LNCAP (cell line): ENCODE results near the gene TOP1.
A peak's percentile ranks its signal among the peaks of the same experiment; 100 is the strongest.

Source experiments
- CTCF ChIP-seq: fragments of 450-650 bp; IDR thresholded peaks from 2 replicates; pipeline ENCODE4 v1.5.1; 2017; ENCODE audit warnings: mild to moderate bottlenecking

TOP1 gene

DNA sequence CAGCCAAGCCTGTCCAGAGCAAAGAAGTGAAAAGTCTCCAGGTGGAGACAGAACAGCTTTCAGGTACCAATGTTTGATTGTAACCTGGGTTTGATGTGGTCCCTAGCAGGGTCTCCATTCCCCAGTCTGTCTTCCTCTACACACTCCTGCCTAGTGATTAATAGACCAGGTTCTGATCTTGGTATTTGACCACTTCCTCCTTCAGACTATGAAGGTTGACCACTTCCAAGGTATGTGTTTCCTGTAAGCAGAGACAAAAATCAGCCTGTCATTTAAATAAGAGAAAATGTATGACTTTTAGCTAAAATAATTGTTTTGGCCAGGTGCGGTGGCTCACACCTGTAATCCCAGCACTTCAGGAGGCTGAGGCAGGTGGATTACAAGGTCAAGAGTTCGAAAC is 41.8 kb upstream of the TOP1 start:
- TF ChIP-seq CTCF, result no peak

- peak; percentile 85 for TF ChIP-seq CTCF
Measured at GRCh38 chr20:40990542-40991120, 38.0 kb upstream of the TOP1 start.

GRCh38 chr20:40991181-40991889 is 37.3 kb upstream of the TOP1 start:
- TF ChIP-seq CTCF, result no peak

GRCh38 chr20:40992349-40993113 is 36.1 kb upstream of the TOP1 start:
- TF ChIP-seq CTCF, result no peak

GRCh38 chr20:40993794-40994540 is 34.7 kb upstream of the TOP1 start:
- TF ChIP-seq CTCF, result no peak

DNA sequence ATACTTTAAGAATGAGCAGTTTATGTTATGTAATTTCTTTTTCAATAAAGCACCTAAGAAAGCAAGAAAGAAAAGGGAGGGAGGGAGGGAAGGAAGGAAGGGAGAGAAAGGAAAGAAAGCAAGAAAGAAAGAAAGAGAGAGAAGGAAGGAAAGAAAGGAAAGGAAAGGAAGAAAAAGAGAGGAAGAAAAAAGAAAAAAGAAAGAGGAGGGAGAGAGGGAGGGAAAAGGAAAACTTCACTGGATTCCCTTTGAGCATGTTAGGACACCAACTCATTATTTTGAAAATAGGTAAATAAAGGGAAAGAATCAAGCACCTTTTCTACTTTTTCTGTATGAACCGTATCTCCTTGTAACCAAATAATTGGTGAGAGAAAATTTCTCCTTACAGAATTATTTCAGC is 32.3 kb upstream of the TOP1 start:
- TF ChIP-seq CTCF, result no peak

DNA sequence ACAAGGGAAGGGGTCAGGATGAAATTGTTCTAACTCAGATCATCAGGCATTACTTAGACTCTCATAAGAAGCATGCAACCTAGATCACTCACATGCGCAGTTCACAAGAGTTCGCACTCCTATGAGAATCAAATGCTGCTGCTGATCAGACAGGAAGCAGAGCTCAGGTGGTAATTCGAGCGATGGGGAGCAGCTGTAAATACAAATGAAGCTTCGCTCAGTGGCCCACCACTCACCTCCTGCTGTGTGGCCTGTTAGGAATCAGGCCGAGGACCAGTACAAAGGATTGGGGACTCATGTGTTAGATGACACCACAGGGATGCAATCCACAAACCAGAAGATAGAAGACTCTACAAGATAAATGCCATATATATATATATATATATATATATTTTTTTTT is 31.5 kb upstream of the TOP1 start:
- TF ChIP-seq CTCF, result no peak
